ENCODE measurements around the gene ENOX1.

ENOX1 gene

GRCh38 chr13:43473437-43473836 lies 313.3 kb downstream of the ENOX1 start:
- ChIA-PET CTCF (no interaction called here), POLR2A (no interaction called here)
- Histone ChIP-seq H3K27ac (ENCODE audit: extremely low read depth, low read depth, low read length) (no peak overlapping the region), H3K9me3 (ENCODE audit: control insufficient read depth, insufficient read depth, low read depth, low read length) (no peaks in the 10 kb centered on the region), H3K36me3 (ENCODE audit: control insufficient read depth in 2 of 2, insufficient read depth in 1 of 2, low read length in 2 of 2) (no peaks in the 10 kb centered on the region), H3K4me3 (ENCODE audit: low read depth, low read length) (no peak overlapping the region), H3K4me1 (ENCODE audit: control insufficient read depth, insufficient read depth, low read length) (no peaks in the 10 kb centered on the region)
- TF ChIP-seq BCL11B (tag by site-specific recombination; IDR thresholded peaks at IDR 0.05; ENCODE audit: low read depth) = no peak
- no peak for TF ChIP-seq ZNF2 (tag by site-specific recombination; IDR thresholded peaks at IDR 0.05)
- no peak for TF ChIP-seq ZBTB7A (tag by site-specific recombination; IDR thresholded peaks at IDR 0.05; ENCODE audit: low read depth)
- no peak for TF ChIP-seq REPIN1 (tag by site-specific recombination; IDR thresholded peaks at IDR 0.05; ENCODE audit: low read depth)
- no peak for TF ChIP-seq SALL2 (tag by site-specific recombination; IDR thresholded peaks at IDR 0.05; ENCODE audit: borderline replicate concordance)
- TF ChIP-seq GLIS2 (tag by site-specific recombination; IDR thresholded peaks at IDR 0.05) = no peak
- TF ChIP-seq ZNF549 (tag by site-specific recombination; IDR thresholded peaks at IDR 0.05) = no peak
- no peak for TF ChIP-seq ZSCAN4 (tag by site-specific recombination; IDR thresholded peaks at IDR 0.05)
- no peak for TF ChIP-seq ZNF621 (tag by site-specific recombination; IDR thresholded peaks at IDR 0.05)
- no peak for TF ChIP-seq ZNF48 (tag by site-specific recombination; IDR thresholded peaks at IDR 0.05)
- no peak for TF ChIP-seq TRIM28 (IDR thresholded peaks at IDR 0.05; ENCODE audit: borderline replicate concordance, low read length)
- TF ChIP-seq SCRT2 (tag by site-specific recombination; IDR thresholded peaks at IDR 0.05) = no peak
- no peak for TF ChIP-seq ZNF366 (tag by site-specific recombination; conservative IDR thresholded peaks at IDR 0.05)
- TF ChIP-seq ZNF155 (tag by site-specific recombination; IDR thresholded peaks at IDR 0.05) = no peak
- no peak for TF ChIP-seq ZBTB17 (tag by site-specific recombination; IDR thresholded peaks at IDR 0.05)
- TF ChIP-seq ZBTB49 (tag by site-specific recombination; IDR thresholded peaks at IDR 0.05; ENCODE audit: low read depth) = no peak
- no peak for TF ChIP-seq ZNF335 (tag by site-specific recombination; conservative IDR thresholded peaks at IDR 0.05)
- no peak for TF ChIP-seq ZBTB44 (tag by site-specific recombination; IDR thresholded peaks at IDR 0.05)

GRCh38 chr13:43472980-43473379 lies 313.8 kb downstream of the ENOX1 start:
- Histone ChIP-seq H3K4me1 (ENCODE audit: control insufficient read depth, insufficient read depth, low read length) (no peaks in the 10 kb centered on the region), H3K4me3 (ENCODE audit: low read depth, low read length) (no peak overlapping the region), H3K36me3 (ENCODE audit: control insufficient read depth in 2 of 2, insufficient read depth in 1 of 2, low read length in 2 of 2) (no peaks in the 10 kb centered on the region), H3K9me3 (ENCODE audit: control insufficient read depth, insufficient read depth, low read depth, low read length) (no peaks in the 10 kb centered on the region), H3K27ac (ENCODE audit: extremely low read depth, low read depth, low read length) (no peak overlapping the region)
- TF ChIP-seq ZNF549 (tag by site-specific recombination; IDR thresholded peaks at IDR 0.05) (no peak), ZNF2 (tag by site-specific recombination; IDR thresholded peaks at IDR 0.05) (no peak), ZNF488 (tag by site-specific recombination; IDR thresholded peaks at IDR 0.05) (no peak), ZNF426 (tag by site-specific recombination; IDR thresholded peaks at IDR 0.05) (no peak), ZNF16 (tag by site-specific recombination; IDR thresholded peaks at IDR 0.05; ENCODE audit: low read depth) (no peak), ZNF600 (tag by site-specific recombination; IDR thresholded peaks at IDR 0.05) (no peak), KLF10 (tag by site-specific recombination; IDR thresholded peaks at IDR 0.05) (no peak)
- CTCF ChIA-PET = no interaction called here
- POLR2A ChIA-PET = no interaction called here

All from HEK293 (cell line).